Nephron (organoid): ENCODE data around the gene ADGB.

ENCODE experiments used
- H3K27ac Mint-ChIP-seq, 3 experiments: 2 replicates each; pipeline ENCODE4 v1.8.0; 2020; ENCODE audit warnings: mixed read lengths in 3 of 3, mild to moderate bottlenecking in 2 of 3, moderate library complexity in 1 of 3
- H3K27me3 Mint-ChIP-seq: 2 replicates; pipeline ENCODE4 v1.8.0; 2021; ENCODE audit warnings: low read depth, mild to moderate bottlenecking, moderate library complexity, mixed read lengths
- H3K36me3 Mint-ChIP-seq: 2 replicates; pipeline ENCODE4 v1.8.0; 2020; ENCODE audit warnings: low read depth, mixed read lengths
- H3K4me1 Mint-ChIP-seq: 2 replicates; pipeline ENCODE4 v1.8.0; 2020; ENCODE audit warnings: mixed read lengths
- H3K4me3 Mint-ChIP-seq, 3 experiments: 2 replicates each; pipeline ENCODE4 v1.8.0; 2020; ENCODE audit warnings: mild to moderate bottlenecking in 3 of 3, mixed read lengths in 3 of 3, moderate library complexity in 2 of 3
- H3K9me3 Mint-ChIP-seq: 2 replicates; pipeline ENCODE4 v1.8.0; 2020; ENCODE audit warnings: mixed read lengths
- TF ChIP-seq, protein P1 (sequence below), 3 experiments: fragments of 200-600 bp; sonication (generic); IDR thresholded peaks; one replicate each; pipeline ENCODE4 v1.5.0; 2021; ENCODE audit warnings: antibody characterized with exemption in 3 of 3; ENCODE audit not compliant: unreplicated experiment in 3 of 3

Gene ADGB

DNA sequence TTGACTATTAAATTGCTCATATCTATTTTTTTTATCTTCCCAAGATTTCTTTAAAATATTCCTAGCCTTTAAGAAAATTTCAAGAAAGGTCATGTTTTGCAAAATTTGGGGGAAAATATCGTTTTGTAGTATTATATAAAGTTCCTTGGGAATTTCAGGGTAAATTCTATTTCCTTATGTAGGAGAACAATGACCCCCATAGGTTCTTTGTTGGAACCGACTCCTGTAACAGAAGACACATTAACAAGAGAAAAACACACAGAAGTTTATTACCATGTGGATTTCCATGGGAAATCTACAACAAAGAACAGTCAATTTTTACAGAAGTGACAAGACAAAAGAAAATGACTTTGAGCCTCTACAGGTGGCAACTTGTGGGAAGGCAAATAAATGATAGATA is 68.1 kb downstream of the ADGB start:
- no peaks in the 10 kb centered on the region for H3K36me3 Mint-ChIP-seq
- TF ChIP-seq, protein P1, sequence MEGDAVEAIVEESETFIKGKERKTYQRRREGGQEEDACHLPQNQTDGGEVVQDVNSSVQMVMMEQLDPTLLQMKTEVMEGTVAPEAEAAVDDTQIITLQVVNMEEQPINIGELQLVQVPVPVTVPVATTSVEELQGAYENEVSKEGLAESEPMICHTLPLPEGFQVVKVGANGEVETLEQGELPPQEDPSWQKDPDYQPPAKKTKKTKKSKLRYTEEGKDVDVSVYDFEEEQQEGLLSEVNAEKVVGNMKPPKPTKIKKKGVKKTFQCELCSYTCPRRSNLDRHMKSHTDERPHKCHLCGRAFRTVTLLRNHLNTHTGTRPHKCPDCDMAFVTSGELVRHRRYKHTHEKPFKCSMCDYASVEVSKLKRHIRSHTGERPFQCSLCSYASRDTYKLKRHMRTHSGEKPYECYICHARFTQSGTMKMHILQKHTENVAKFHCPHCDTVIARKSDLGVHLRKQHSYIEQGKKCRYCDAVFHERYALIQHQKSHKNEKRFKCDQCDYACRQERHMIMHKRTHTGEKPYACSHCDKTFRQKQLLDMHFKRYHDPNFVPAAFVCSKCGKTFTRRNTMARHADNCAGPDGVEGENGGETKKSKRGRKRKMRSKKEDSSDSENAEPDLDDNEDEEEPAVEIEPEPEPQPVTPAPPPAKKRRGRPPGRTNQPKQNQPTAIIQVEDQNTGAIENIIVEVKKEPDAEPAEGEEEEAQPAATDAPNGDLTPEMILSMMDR (IDR thresholded peaks at IDR 0.05; ENCODE audit: unreplicated experiment in 3 of 3) = no peak
- peaks cover 4% of the 10 kb centered on the region for H3K9me3 Mint-ChIP-seq
- H3K27me3 Mint-ChIP-seq = no peaks in the 10 kb centered on the region
- no peak overlapping the region for H3K27ac Mint-ChIP-seq
- no peak overlapping the region for H3K4me3 Mint-ChIP-seq
- no peaks in the 10 kb centered on the region for H3K4me1 Mint-ChIP-seq

DNA sequence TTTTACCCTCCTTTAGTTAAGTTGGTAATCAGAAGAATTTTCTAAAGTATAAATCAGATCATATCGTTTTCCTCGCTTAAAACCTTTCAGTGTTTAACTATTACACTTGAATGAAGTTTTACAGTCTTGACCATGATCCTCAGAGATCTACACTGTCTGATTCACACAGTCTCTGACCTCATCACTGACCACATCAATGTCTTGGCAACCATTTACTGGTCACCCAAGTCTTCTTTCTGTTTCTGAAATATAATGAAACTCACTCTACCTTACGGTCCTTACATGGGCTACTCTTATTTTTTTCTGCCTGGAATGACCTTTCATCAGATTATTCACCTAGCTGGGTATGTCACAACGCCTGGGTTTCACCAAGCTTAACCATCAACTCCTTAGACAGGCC is 71.4 kb downstream of the ADGB start:
- no peak overlapping the region for H3K27ac Mint-ChIP-seq
- H3K36me3 Mint-ChIP-seq = no peaks in the 10 kb centered on the region
- no peaks in the 10 kb centered on the region for H3K27me3 Mint-ChIP-seq
- H3K9me3 Mint-ChIP-seq = no peaks in the 10 kb centered on the region
- TF ChIP-seq, protein P1 (IDR thresholded peaks at IDR 0.05; ENCODE audit: unreplicated experiment in 3 of 3) = no peak
- no peaks in the 10 kb centered on the region for H3K4me1 Mint-ChIP-seq
- H3K4me3 Mint-ChIP-seq = no peak overlapping the region

DNA sequence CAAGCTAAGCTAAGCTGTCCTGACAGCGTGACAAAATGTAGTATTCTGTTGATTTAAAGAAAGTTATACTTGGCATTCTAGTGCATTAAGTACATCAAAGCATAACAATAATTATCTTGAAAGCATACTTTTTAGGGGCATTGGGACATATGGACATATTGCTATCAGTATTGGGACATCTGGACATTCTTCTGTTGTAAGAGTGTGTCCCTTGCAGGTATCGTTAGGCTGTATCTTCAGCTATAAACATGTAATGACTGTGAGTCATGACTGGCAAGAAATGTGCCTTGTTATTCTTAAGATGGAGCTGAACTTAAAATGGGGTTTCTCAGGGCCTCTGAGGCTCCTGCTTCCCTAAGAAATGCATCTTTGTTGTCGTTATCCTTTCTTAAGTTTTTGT is 74.3 kb downstream of the ADGB start:
- no peaks in the 10 kb centered on the region for H3K36me3 Mint-ChIP-seq
- H3K27me3 Mint-ChIP-seq = no peaks in the 10 kb centered on the region
- H3K27ac Mint-ChIP-seq = no peak overlapping the region
- TF ChIP-seq, protein P1 (IDR thresholded peaks at IDR 0.05; ENCODE audit: unreplicated experiment in 3 of 3) = no peak
- no peaks in the 10 kb centered on the region for H3K9me3 Mint-ChIP-seq
- H3K4me3 Mint-ChIP-seq = no peak overlapping the region
- no peaks in the 10 kb centered on the region for H3K4me1 Mint-ChIP-seq

DNA sequence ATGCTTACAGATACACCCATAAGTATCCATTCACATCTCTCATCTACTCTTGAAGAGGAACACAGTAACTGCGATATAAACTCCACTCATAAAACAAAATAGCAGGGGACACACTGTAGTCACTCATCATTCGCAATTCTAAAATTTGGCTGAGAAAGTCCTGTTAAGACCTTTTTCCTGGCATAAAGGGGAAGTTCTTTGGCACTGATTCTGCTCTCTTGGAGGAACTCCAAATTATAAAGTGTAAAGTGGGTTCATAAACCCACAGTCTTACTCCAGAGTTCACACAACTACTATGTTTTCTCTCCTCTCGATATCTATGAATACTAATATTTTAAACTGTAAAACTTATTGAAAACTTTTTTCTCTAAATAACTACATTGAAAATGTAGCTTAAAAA is 80.6 kb downstream of the ADGB start:
- Mint-ChIP-seq H3K4me3 (no peak overlapping the region), H3K9me3 (no peaks in the 10 kb centered on the region), H3K27ac (no peak overlapping the region), H3K4me1 (no peaks in the 10 kb centered on the region), H3K36me3 (no peaks in the 10 kb centered on the region), H3K27me3 (no peaks in the 10 kb centered on the region)
- TF ChIP-seq, protein P1 (IDR thresholded peaks at IDR 0.05; ENCODE audit: unreplicated experiment in 3 of 3) = no peak

DNA sequence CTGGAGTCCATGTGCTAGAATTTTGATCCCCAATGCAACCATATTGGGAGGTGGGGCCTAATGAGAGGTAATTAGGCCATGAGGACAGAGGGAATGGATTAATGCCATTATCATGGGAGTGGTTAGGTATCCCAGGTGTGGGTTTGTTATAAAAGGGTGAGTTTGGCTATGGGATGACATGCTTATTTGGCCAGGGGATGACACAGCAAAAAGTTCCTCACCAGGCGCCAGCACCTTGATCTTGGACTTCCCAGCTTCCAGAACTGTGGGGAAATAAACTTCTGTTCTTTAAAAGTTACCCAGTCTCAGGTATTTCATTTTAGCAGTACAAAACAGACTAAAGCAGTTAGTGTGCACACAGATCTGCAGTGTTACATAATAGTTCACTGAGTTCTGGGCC is 84.1 kb downstream of the ADGB start:
- no peaks in the 10 kb centered on the region for H3K4me1 Mint-ChIP-seq
- H3K4me3 Mint-ChIP-seq = no peak overlapping the region
- no peak overlapping the region for H3K27ac Mint-ChIP-seq
- H3K27me3 Mint-ChIP-seq = no peaks in the 10 kb centered on the region
- H3K9me3 Mint-ChIP-seq = no peaks in the 10 kb centered on the region
- TF ChIP-seq, protein P1 (IDR thresholded peaks at IDR 0.05; ENCODE audit: unreplicated experiment in 3 of 3) = no peak
- H3K36me3 Mint-ChIP-seq = no peaks in the 10 kb centered on the region

DNA sequence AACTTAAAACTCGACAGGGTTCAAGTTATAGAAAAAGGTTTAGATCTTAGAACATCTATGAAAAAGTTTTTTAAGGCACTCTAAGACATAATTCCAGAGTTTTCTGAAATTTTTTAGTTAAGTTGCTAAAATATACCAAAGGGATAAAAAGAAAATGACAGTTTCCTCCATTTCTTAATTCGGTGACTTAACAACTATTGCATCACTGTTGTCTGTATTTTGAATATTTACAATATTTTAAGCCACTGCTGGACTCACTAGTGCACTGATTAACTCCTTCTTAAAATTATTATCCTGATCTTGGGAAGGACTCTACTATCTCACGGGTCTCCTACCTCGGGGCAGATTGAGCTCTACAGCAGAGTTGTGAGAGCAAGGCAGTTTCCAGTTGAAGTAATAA is 91.0 kb downstream of the ADGB start:
- no peaks in the 10 kb centered on the region for H3K9me3 Mint-ChIP-seq
- H3K4me1 Mint-ChIP-seq = no peaks in the 10 kb centered on the region
- H3K27me3 Mint-ChIP-seq = no peaks in the 10 kb centered on the region
- TF ChIP-seq, protein P1 (IDR thresholded peaks at IDR 0.05; ENCODE audit: unreplicated experiment in 3 of 3) = no peak
- no peaks in the 10 kb centered on the region for H3K36me3 Mint-ChIP-seq
- H3K27ac Mint-ChIP-seq = no peak overlapping the region
- no peak overlapping the region for H3K4me3 Mint-ChIP-seq
